ENCODE results near the gene ALCAM.

The ALCAM gene

DNA sequence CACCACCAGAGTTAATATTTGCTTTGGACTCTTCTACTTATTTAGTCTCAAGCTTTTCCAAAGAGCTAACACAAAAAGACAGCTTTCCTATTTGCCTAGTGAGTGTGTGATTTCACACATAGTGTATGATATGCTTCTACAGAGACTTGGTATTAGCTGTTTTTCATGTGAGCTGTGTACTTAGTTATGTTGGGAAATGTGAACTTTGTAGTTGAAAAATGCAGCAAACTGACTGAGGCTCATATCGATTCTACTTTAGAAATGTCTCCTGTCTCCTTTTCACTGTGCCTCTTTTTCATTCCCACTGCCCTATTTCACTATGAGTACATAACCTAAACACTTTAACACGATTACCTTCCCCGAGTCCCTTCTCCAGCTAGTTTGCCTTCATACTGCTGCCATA is 136.5 kb downstream of the ALCAM start:
- no peak overlapping the region for H3K4me3 ChIP-seq (ENCODE audit: low read length)

DNA sequence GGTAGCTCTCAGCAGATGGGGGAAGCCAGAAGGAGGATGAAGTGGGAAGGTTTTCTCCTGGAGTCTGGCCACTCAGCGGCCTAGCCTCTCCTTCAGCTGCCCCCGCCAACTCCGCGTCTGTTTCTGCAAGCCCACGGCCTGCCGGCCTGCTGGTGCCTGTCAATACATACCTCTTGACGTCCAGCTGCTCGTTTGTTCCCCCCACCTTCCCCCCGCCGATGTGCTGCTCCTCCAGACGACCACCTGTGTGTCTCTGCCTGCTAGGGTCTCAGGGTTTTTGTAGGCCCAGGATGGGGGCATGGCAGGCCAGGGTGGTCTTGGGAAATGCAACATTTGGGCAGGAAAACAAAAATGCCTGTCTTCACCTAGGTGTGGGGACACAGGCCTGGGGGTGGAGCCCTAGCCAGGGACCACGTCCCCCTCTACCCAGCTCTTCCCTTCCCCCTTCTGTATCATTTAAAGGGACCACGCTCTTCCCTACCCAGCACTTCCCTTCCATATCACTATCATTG is 137.8 kb downstream of the ALCAM start:
- Histone ChIP-seq H3K4me3 (ENCODE audit: low read length) (no peak overlapping the region), H2AFZ (ENCODE audit: low read depth, low read length) (no peak overlapping the region), H3K9me3 (ENCODE audit: low read length) (no peaks in the 10 kb centered on the region), H3K36me3 (ENCODE audit: insufficient read depth, low read length) (no peaks in the 10 kb centered on the region), H3K27me3 (ENCODE audit: insufficient read depth, low read length) (no peaks in the 10 kb centered on the region), H3K4me1 (ENCODE audit: insufficient read depth, low read length) (no peaks in the 10 kb centered on the region)

More for the DNA sequence above, 136.5 kb downstream of the ALCAM start:
- Histone ChIP-seq H2AFZ (ENCODE audit: low read depth, low read length) (no peak overlapping the region), H3K9me3 (ENCODE audit: low read length) (no peaks in the 10 kb centered on the region), H3K4me1 (ENCODE audit: insufficient read depth, low read length) (no peaks in the 10 kb centered on the region), H3K36me3 (ENCODE audit: insufficient read depth, low read length) (no peaks in the 10 kb centered on the region), H3K27me3 (ENCODE audit: insufficient read depth, low read length) (no peaks in the 10 kb centered on the region)

- Histone ChIP-seq H3K4me1 (ENCODE audit: insufficient read depth, low read length) (no peaks in the 10 kb centered on the region), H3K36me3 (ENCODE audit: insufficient read depth, low read length) (no peaks in the 10 kb centered on the region), H2AFZ (ENCODE audit: low read depth, low read length) (no peak overlapping the region), H3K4me3 (ENCODE audit: low read length) (no peak overlapping the region), H3K9me3 (ENCODE audit: low read length) (no peaks in the 10 kb centered on the region), H3K27me3 (ENCODE audit: insufficient read depth, low read length) (no peaks in the 10 kb centered on the region)
Observed at GRCh38 chr3:105505170-105505569, 138.5 kb downstream of the ALCAM start.

- no peaks in the 10 kb centered on the region for H3K4me1 ChIP-seq (ENCODE audit: insufficient read depth, low read length)
- no peaks in the 10 kb centered on the region for H3K27me3 ChIP-seq (ENCODE audit: insufficient read depth, low read length)
- no peaks in the 10 kb centered on the region for H3K9me3 ChIP-seq (ENCODE audit: low read length)
- H3K36me3 ChIP-seq (ENCODE audit: insufficient read depth, low read length) = no peaks in the 10 kb centered on the region
- no peak overlapping the region for H2AFZ ChIP-seq (ENCODE audit: low read depth, low read length)
- H3K4me3 ChIP-seq (ENCODE audit: low read length) = no peak overlapping the region
Observed at GRCh38 chr3:105511031-105511430, 144.3 kb downstream of the ALCAM start.

- Histone ChIP-seq H3K27me3 (ENCODE audit: insufficient read depth, low read length) (no peaks in the 10 kb centered on the region), H3K4me3 (ENCODE audit: low read length) (no peak overlapping the region), H3K36me3 (ENCODE audit: insufficient read depth, low read length) (no peaks in the 10 kb centered on the region), H2AFZ (ENCODE audit: low read depth, low read length) (no peak overlapping the region), H3K4me1 (ENCODE audit: insufficient read depth, low read length) (no peaks in the 10 kb centered on the region), H3K9me3 (ENCODE audit: low read length) (no peaks in the 10 kb centered on the region)
Observed at GRCh38 chr3:105512061-105512460, 145.4 kb downstream of the ALCAM start.

GRCh38 chr3:105513042-105513441 is 146.3 kb downstream of the ALCAM start:
- no peaks in the 10 kb centered on the region for H3K36me3 ChIP-seq (ENCODE audit: insufficient read depth, low read length)
- no peak overlapping the region for H3K4me3 ChIP-seq (ENCODE audit: low read length)
- H2AFZ ChIP-seq (ENCODE audit: low read depth, low read length) = no peak overlapping the region
- H3K9me3 ChIP-seq (ENCODE audit: low read length) = no peaks in the 10 kb centered on the region
- H3K4me1 ChIP-seq (ENCODE audit: insufficient read depth, low read length) = no peaks in the 10 kb centered on the region
- no peaks in the 10 kb centered on the region for H3K27me3 ChIP-seq (ENCODE audit: insufficient read depth, low read length)

- Histone ChIP-seq H3K27me3 (ENCODE audit: insufficient read depth, low read length) (no peaks in the 10 kb centered on the region), H3K9me3 (ENCODE audit: low read length) (no peaks in the 10 kb centered on the region), H3K4me1 (ENCODE audit: insufficient read depth, low read length) (no peaks in the 10 kb centered on the region), H3K4me3 (ENCODE audit: low read length) (no peak overlapping the region), H3K36me3 (ENCODE audit: insufficient read depth, low read length) (no peaks in the 10 kb centered on the region), H2AFZ (ENCODE audit: low read depth, low read length) (no peak overlapping the region)
Observed at GRCh38 chr3:105513886-105514285, 147.2 kb downstream of the ALCAM start.

GRCh38 chr3:105515372-105515771 is 148.7 kb downstream of the ALCAM start:
- Histone ChIP-seq H2AFZ (ENCODE audit: low read depth, low read length) (no peak overlapping the region), H3K27me3 (ENCODE audit: insufficient read depth, low read length) (no peaks in the 10 kb centered on the region), H3K9me3 (ENCODE audit: low read length) (no peaks in the 10 kb centered on the region), H3K36me3 (ENCODE audit: insufficient read depth, low read length) (no peaks in the 10 kb centered on the region), H3K4me3 (ENCODE audit: low read length) (no peak overlapping the region), H3K4me1 (ENCODE audit: insufficient read depth, low read length) (no peaks in the 10 kb centered on the region)

- no peaks in the 10 kb centered on the region for H3K36me3 ChIP-seq (ENCODE audit: insufficient read depth, low read length)
- H3K4me3 ChIP-seq (ENCODE audit: low read length) = no peak overlapping the region
- no peaks in the 10 kb centered on the region for H3K9me3 ChIP-seq (ENCODE audit: low read length)
- no peaks in the 10 kb centered on the region for H3K4me1 ChIP-seq (ENCODE audit: insufficient read depth, low read length)
- H2AFZ ChIP-seq (ENCODE audit: low read depth, low read length) = no peak overlapping the region
- no peaks in the 10 kb centered on the region for H3K27me3 ChIP-seq (ENCODE audit: insufficient read depth, low read length)
Observed at GRCh38 chr3:105516972-105517371, 150.3 kb downstream of the ALCAM start.

DNA sequence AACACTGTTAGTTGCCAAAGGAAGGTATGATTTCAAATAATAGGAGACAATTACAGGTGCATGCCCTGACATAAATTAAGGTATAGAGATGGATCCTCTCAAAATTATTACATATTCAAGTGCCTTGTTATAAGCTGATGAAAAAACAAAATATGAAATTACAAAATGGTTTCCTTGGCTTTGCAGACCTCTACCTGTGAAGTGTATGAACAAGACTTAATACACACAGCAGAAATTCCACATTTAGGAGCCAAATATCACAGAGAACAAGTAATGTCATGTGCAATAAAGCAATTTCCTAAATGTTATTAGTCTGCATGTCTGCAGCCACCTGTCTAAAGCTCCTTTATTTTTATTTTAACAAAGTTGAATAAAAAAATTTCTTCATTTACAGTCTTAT is 151.5 kb downstream of the ALCAM start:
- Histone ChIP-seq H2AFZ (ENCODE audit: low read depth, low read length) (no peak overlapping the region), H3K36me3 (ENCODE audit: insufficient read depth, low read length) (no peaks in the 10 kb centered on the region), H3K4me1 (ENCODE audit: insufficient read depth, low read length) (no peaks in the 10 kb centered on the region), H3K4me3 (ENCODE audit: low read length) (no peak overlapping the region), H3K9me3 (ENCODE audit: low read length) (no peaks in the 10 kb centered on the region), H3K27me3 (ENCODE audit: insufficient read depth, low read length) (no peaks in the 10 kb centered on the region)

DNA sequence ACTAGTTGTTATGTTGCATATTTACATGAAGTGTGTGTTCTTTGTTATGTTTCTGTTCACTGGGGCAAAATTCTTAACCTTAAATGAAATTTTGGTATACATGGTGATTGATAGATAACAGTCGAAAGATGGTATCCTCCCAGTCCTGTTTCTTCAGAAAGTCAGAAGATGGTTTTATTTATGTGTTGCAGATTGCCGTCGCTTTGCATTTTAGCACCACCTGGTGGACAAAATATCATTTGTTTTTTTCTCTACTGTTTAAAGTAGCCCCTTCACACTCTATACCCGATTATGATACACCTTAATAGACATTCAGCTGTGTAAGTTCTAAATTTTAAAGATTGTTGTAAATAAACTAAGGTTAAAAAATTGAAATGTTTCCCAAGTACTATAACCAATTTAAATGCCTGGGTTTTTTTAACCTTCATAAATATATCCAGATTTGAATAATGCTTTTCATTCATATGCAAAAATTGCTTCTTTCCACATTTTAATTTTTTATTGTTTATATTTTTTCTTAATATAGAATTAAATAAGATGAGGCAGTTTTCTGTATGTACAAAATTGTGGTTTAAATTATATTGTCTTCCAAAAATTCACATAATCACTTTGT is 152.2 kb downstream of the ALCAM start:
- Histone ChIP-seq H3K4me1 (ENCODE audit: insufficient read depth, low read length) (no peaks in the 10 kb centered on the region), H3K27me3 (ENCODE audit: insufficient read depth, low read length) (no peaks in the 10 kb centered on the region), H3K4me3 (ENCODE audit: low read length) (no peak overlapping the region), H3K36me3 (ENCODE audit: insufficient read depth, low read length) (no peaks in the 10 kb centered on the region), H2AFZ (ENCODE audit: low read depth, low read length) (no peak overlapping the region), H3K9me3 (ENCODE audit: low read length) (no peaks in the 10 kb centered on the region)

GRCh38 chr3:105521770-105522169 is 155.1 kb downstream of the ALCAM start:
- no peak overlapping the region for H2AFZ ChIP-seq (ENCODE audit: low read depth, low read length)
- no peaks in the 10 kb centered on the region for H3K27me3 ChIP-seq (ENCODE audit: insufficient read depth, low read length)
- no peaks in the 10 kb centered on the region for H3K36me3 ChIP-seq (ENCODE audit: insufficient read depth, low read length)
- H3K4me3 ChIP-seq (ENCODE audit: low read length) = no peak overlapping the region
- H3K4me1 ChIP-seq (ENCODE audit: insufficient read depth, low read length) = no peaks in the 10 kb centered on the region
- H3K9me3 ChIP-seq (ENCODE audit: low read length) = no peaks in the 10 kb centered on the region

- Histone ChIP-seq H3K4me3 (ENCODE audit: low read length) (no peak overlapping the region), H3K9me3 (ENCODE audit: low read length) (no peaks in the 10 kb centered on the region), H3K4me1 (ENCODE audit: insufficient read depth, low read length) (no peaks in the 10 kb centered on the region), H2AFZ (ENCODE audit: low read depth, low read length) (no peak overlapping the region), H3K36me3 (ENCODE audit: insufficient read depth, low read length) (no peaks in the 10 kb centered on the region), H3K27me3 (ENCODE audit: insufficient read depth, low read length) (no peaks in the 10 kb centered on the region)
Observed at GRCh38 chr3:105523501-105523900, 156.8 kb downstream of the ALCAM start.

GRCh38 chr3:105525531-105525930 is 158.8 kb downstream of the ALCAM start:
- H2AFZ ChIP-seq (ENCODE audit: low read depth, low read length) = no peak overlapping the region
- no peaks in the 10 kb centered on the region for H3K36me3 ChIP-seq (ENCODE audit: insufficient read depth, low read length)
- H3K27me3 ChIP-seq (ENCODE audit: insufficient read depth, low read length) = no peaks in the 10 kb centered on the region
- H3K4me1 ChIP-seq (ENCODE audit: insufficient read depth, low read length) = no peaks in the 10 kb centered on the region
- H3K9me3 ChIP-seq (ENCODE audit: low read length) = no peaks in the 10 kb centered on the region
- no peak overlapping the region for H3K4me3 ChIP-seq (ENCODE audit: low read length)
